Measurements from ENCODE around the gene SLC4A2.

GRCh38 chr7:151081170-151082101 lies 22.0 kb downstream of the SLC4A2 start:
- TF ChIP-seq ZNF274 (IDR thresholded peaks at IDR 0.05; ENCODE audit: low read depth, low read length) (no peak), YY1 (IDR thresholded peaks at IDR 0.05; ENCODE audit: insufficient read depth, insufficient read length) (no peak), SUZ12 (IDR thresholded peaks at IDR 0.05; ENCODE audit: extremely low read depth, insufficient read depth, insufficient read length) (no peak)

All from NT2/D1 (cell line).